Kidney glomerular epithelial cell (primary cell): ENCODE data around the gene HSPA9.

ENCODE experiments used
- DNase-seq: peaks from one replicate; lab custom pipeline; 2025; lab: John Stamatoyannopoulos, UW

The HSPA9 gene

GRCh38 chr5:138560971-138561370 is 14.2 kb downstream of the HSPA9 start:
- DNase-seq = no peak

GRCh38 chr5:138559937-138560336 is 15.3 kb downstream of the HSPA9 start:
- DNase-seq = no peak

- no peak for DNase-seq
These were observed 17.5 kb downstream of the HSPA9 start for GRCh38 chr5:138557677-138558076.

- no peak for DNase-seq
These were observed 21.1 kb downstream of the HSPA9 start for GRCh38 chr5:138554143-138554542.

GRCh38 chr5:138553437-138554095 is 21.6 kb downstream of the HSPA9 start:
- no peak for DNase-seq

GRCh38 chr5:138552657-138553056 is 22.5 kb downstream of the HSPA9 start:
- no peak for DNase-seq

GRCh38 chr5:138549414-138549813 is 25.8 kb downstream of the HSPA9 start:
- no peak for DNase-seq

- no peak for DNase-seq
These were observed 29.2 kb downstream of the HSPA9 start for GRCh38 chr5:138545919-138546562.

GRCh38 chr5:138544181-138545134 is 30.7 kb downstream of the HSPA9 start:
- peak; percentile 15 for DNase-seq

- peak; percentile 79 for DNase-seq
These were observed 31.5 kb downstream of the HSPA9 start for GRCh38 chr5:138543730-138544104.

GRCh38 chr5:138542956-138543729 is 32.1 kb downstream of the HSPA9 start, which contains the start of gene ETF1:
ETF1 (minus strand) TSS chr5:138543236; CDS start chr5:138542918, 318 bp downstream.
- DNase-seq = peak; percentile 95

GRCh38 chr5:138542180-138542955 is 32.8 kb downstream of the HSPA9 start:
- DNase-seq = no peak

GRCh38 chr5:138541511-138542179 is 33.6 kb downstream of the HSPA9 start:
- no peak for DNase-seq

GRCh38 chr5:138539791-138540190 is 35.4 kb downstream of the HSPA9 start:
- no peak for DNase-seq

- DNase-seq = no peak
These were observed 36.1 kb downstream of the HSPA9 start for GRCh38 chr5:138538943-138539627.

- DNase-seq = no peak
These were observed 38.4 kb downstream of the HSPA9 start for GRCh38 chr5:138536665-138537315.

GRCh38 chr5:138536215-138536614 is 39.0 kb downstream of the HSPA9 start:
- no peak for DNase-seq

- DNase-seq = no peak
These were observed 40.9 kb downstream of the HSPA9 start for GRCh38 chr5:138533973-138534941.
